ENCODE data around the gene NFATC1.

DNA sequence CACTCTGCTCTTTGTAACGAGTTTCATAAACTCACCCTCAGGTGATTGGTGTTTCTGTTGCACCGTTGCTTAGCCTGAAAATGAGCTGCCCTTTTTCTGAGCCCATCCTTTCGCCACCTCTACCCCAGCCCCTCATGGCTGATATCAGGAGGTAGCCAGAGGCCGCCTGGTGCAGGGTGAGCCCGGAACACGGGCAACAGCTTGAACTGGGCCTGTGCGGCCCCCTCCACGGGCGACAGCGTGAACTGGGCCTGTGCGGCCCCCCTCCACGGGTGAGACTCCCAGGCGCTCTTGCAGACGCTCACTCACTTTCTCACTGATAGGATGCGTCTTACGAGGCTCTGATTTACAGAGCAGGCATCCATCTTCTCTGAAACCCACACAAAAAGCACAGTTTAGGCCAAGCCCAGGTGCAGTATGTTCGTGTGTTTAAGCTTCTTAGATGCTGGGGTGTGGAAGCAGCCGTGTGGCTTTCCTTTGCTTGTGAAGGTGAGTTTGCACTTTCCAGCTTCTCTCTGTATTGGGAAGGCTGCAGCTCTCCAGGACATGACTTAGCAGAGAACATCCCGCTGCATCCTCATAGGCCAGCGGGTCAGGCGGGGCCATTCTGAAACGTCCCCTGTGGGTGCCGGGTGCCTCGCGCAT, 83.5 kb downstream of the NFATC1 start:
- TF ChIP-seq, protein P1, sequence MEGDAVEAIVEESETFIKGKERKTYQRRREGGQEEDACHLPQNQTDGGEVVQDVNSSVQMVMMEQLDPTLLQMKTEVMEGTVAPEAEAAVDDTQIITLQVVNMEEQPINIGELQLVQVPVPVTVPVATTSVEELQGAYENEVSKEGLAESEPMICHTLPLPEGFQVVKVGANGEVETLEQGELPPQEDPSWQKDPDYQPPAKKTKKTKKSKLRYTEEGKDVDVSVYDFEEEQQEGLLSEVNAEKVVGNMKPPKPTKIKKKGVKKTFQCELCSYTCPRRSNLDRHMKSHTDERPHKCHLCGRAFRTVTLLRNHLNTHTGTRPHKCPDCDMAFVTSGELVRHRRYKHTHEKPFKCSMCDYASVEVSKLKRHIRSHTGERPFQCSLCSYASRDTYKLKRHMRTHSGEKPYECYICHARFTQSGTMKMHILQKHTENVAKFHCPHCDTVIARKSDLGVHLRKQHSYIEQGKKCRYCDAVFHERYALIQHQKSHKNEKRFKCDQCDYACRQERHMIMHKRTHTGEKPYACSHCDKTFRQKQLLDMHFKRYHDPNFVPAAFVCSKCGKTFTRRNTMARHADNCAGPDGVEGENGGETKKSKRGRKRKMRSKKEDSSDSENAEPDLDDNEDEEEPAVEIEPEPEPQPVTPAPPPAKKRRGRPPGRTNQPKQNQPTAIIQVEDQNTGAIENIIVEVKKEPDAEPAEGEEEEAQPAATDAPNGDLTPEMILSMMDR (conservative IDR thresholded peaks at IDR 0.05) = no peak
- TF ChIP-seq ZFX (IDR thresholded peaks at IDR 0.05) = no peak

Data from C4-2B (cell line).